GM23338 (cell line): ENCODE results near the gene RBM7. TPM values are rescaled to one million over a fixed set of nuclear protein-coding genes. Genes with fewer than 3 reads are reported as not detected.

Source experiments
- ATAC-seq: fragments of 200-7000 bp; cut with Tn5 transposase; 3 replicates; pipeline ENCODE4 v1.9.1; 2020
- DNase-seq: peaks from one replicate; pipeline ENCODE4 v3.0.0-alpha.2; 2015; ENCODE audit warnings: low spot score
- H2AFZ ChIP-seq: fragments of 200-600 bp; sonication (generic); 2 replicates; pipeline ENCODE4 v1.8.0; 2016; ENCODE audit warnings: antibody characterized with exemption, mild to moderate bottlenecking, moderate library complexity
- H3F3A ChIP-seq: fragments of 200-600 bp; sonication (generic); replicated peaks from 2 replicates; pipeline ENCODE4 v1.8.0; 2017; ENCODE audit warnings: antibody characterized with exemption, mixed run types, low read depth
- H3K27ac ChIP-seq: fragments of 200-600 bp; sonication (generic); 2 replicates; pipeline ENCODE4 v1.6.1; 2016; ENCODE audit warnings: low read depth
- H3K27me3 ChIP-seq: fragments of 200-600 bp; sonication (generic); 2 replicates; pipeline ENCODE4 v1.8.0; 2016; ENCODE audit warnings: mild to moderate bottlenecking, mixed run types, moderate library complexity; ENCODE audit not compliant: insufficient read depth
- H3K36me3 ChIP-seq: fragments of 200-600 bp; sonication (generic); 2 replicates; pipeline ENCODE4 v1.8.0; 2016; ENCODE audit warnings: mild to moderate bottlenecking; ENCODE audit not compliant: insufficient read depth
- H3K4me1 ChIP-seq: fragments of 200-600 bp; sonication (generic); 2 replicates; pipeline ENCODE4 v1.8.0; 2016; ENCODE audit warnings: mild to moderate bottlenecking, moderate library complexity; ENCODE audit not compliant: insufficient read depth
- H3K4me2 ChIP-seq: fragments of 200-600 bp; sonication (generic); 2 replicates; pipeline ENCODE4 v1.7.1; 2017; ENCODE audit warnings: mixed run types
- H3K4me3 ChIP-seq: fragments of 200-600 bp; sonication (generic); 2 replicates; pipeline ENCODE4 v1.6.1; 2016; ENCODE audit warnings: mixed run types
- H3K79me2 ChIP-seq: fragments of 200-600 bp; sonication (generic); replicated peaks from 2 replicates; pipeline ENCODE4 v1.8.0; 2017; ENCODE audit warnings: mild to moderate bottlenecking; ENCODE audit not compliant: insufficient read depth
- H3K9me2 ChIP-seq: fragments of 200-600 bp; sonication (generic); 2 replicates; pipeline ENCODE4 v1.8.0; 2017; ENCODE audit not compliant: insufficient read depth
- H4K20me1 ChIP-seq: fragments of 200-600 bp; sonication (generic); replicated peaks from 2 replicates; pipeline ENCODE4 v1.8.0; 2017; ENCODE audit warnings: mild to moderate bottlenecking; ENCODE audit not compliant: insufficient read depth
- H3K27ac Mint-ChIP-seq: 2 replicates; pipeline ENCODE4 v1.8.0; 2020; ENCODE audit warnings: inconsistent platforms, mild to moderate bottlenecking, moderate library complexity, mixed read lengths
- H3K27me3 Mint-ChIP-seq: 3 replicates; pipeline ENCODE4 v1.8.0; 2022; ENCODE audit warnings: low read depth, mild to moderate bottlenecking, moderate library complexity, mixed read lengths, inconsistent platforms; ENCODE audit not compliant: insufficient read depth, poor library complexity
- H3K36me3 Mint-ChIP-seq: 3 replicates; pipeline ENCODE4 v1.8.0; 2021; ENCODE audit warnings: low read depth, mild to moderate bottlenecking, inconsistent platforms, moderate library complexity, mixed read lengths
- H3K4me1 Mint-ChIP-seq: 3 replicates; pipeline ENCODE4 v1.8.0; 2020; ENCODE audit warnings: mild to moderate bottlenecking, inconsistent platforms, mixed read lengths
- H3K4me3 Mint-ChIP-seq: 3 replicates; pipeline ENCODE4 v1.8.0; 2021; ENCODE audit warnings: moderate library complexity, mild to moderate bottlenecking, inconsistent platforms, mixed read lengths
- H3K9me3 Mint-ChIP-seq: 3 replicates; pipeline ENCODE4 v1.8.0; 2020; ENCODE audit warnings: moderate library complexity, mild to moderate bottlenecking, inconsistent platforms, mixed read lengths
- EZH2 ChIP-seq: fragments of 200-600 bp; sonication (generic); IDR thresholded peaks from one replicate; pipeline ENCODE4 v1.8.0; 2017; ENCODE audit warnings: antibody characterized with exemption, mild to moderate bottlenecking, low read depth; ENCODE audit not compliant: unreplicated experiment
- REST ChIP-seq: IDR thresholded peaks from one replicate; pipeline ENCODE4 v1.6.1; 2018; ENCODE audit warnings: antibody characterized with exemption; ENCODE audit not compliant: unreplicated experiment
- polyA plus RNA-seq: library from polyadenylated mRNA; unstranded; fragments of >200 nt; fragmentation: Nextera tagmentation; extraction: Ambion mirVana; gene quantifications from 2 replicates; pipeline ENCODE4 v1.2.1, GENCODE V29; 2016
- total RNA-seq: library from RNA; depleted of rRNA; stranded (reverse); fragments of >200 nt; shearing (Covaris generic); gene quantifications from 2 replicates; pipeline ENCODE4 v1.2.3, GENCODE V29; 2014
- TF ChIP-seq, protein P1 (sequence below): IDR thresholded peaks from 2 replicates; pipeline ENCODE4 v1.6.1; 2016; ENCODE audit warnings: antibody characterized with exemption
- TF ChIP-seq, protein P2 (sequence below), 2 experiments: fragments of 200-600 bp in 1 of 2; sonication (generic) in 1 of 2; conservative IDR thresholded peaks; 2 replicates each; pipeline versions ENCODE4 v1.5.1 to v1.6.1; 2016 to 2017; ENCODE audit warnings: antibody characterized with exemption in 2 of 2, low read depth in 2 of 2, mild to moderate bottlenecking in 2 of 2, moderate library complexity in 1 of 2

RBM7 gene
- total and polyA plus RNA-seq, 2 experiments from 2014 or later: 31.5 to 57.2 TPM

DNA sequence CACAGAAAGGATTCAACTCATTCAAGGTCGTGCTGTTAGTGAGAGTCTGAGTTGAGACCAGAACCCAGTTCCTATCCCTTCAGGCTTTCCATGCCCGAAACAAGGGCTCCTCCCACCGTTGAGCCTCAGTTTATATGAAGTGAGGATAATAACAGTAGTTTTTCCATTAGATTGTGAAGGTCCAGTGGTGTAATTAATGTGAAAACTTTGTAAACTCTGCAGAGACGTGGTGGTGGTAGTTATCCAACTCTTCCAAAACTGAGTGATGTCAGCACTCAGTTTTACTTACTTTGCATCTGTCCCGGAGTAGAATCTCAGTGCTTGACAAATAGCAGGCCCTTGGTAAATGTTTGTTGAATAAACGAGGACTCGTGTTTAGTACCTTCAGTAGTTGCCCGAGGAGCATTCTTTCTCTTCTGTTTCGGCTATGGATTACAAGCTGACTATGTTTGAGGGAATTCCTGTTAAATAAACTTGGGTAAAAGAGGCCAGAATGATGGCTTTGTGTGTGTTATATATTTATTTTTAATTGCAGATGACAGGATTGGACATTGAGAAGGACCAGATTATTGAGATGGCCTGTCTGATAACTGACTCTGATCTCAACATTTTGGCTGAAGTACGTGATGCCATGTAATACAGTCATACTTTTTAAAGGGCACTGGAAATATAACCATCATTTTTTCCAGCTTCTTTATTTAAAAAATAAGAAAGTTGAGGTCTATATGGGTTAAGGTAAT lies 39.8 kb downstream of the RBM7 start:
- Mint-ChIP-seq H3K4me3 (peak overlapping the region; percentile 99), H3K27ac (peak overlapping the region; percentile 97), H3K9me3 (no peaks in the 10 kb centered on the region; the same call in 2 of the 3 replicates), H3K27me3 (no peaks in the 10 kb centered on the region), H3K36me3 (peaks cover 35% of the 10 kb centered on the region), H3K4me1 (peaks cover 48% of the 10 kb centered on the region)
- Histone ChIP-seq H3F3A (peaks cover 5% of the 10 kb centered on the region; the same call in 1 of the 2 replicates), H3K27ac (0 out of 2 replicates have a peak overlapping the region, but pooled peaks have one; percentile 61), H3K4me2 (peak overlapping the region; percentile 87), H3K4me3 (peak overlapping the region; percentile 72), H3K36me3 (no peaks in the 10 kb centered on the region; the same call in 1 of the 2 replicates), H3K27me3 (no peaks in the 10 kb centered on the region), H3K9me2 (no peaks in the 10 kb centered on the region), H4K20me1 (peaks cover 14% of the 10 kb centered on the region), H2AFZ (no peak overlapping the region), H3K4me1 (peaks cover 27% of the 10 kb centered on the region), H3K79me2 (peaks cover 60% of the 10 kb centered on the region)
- TF ChIP-seq, protein P1, sequence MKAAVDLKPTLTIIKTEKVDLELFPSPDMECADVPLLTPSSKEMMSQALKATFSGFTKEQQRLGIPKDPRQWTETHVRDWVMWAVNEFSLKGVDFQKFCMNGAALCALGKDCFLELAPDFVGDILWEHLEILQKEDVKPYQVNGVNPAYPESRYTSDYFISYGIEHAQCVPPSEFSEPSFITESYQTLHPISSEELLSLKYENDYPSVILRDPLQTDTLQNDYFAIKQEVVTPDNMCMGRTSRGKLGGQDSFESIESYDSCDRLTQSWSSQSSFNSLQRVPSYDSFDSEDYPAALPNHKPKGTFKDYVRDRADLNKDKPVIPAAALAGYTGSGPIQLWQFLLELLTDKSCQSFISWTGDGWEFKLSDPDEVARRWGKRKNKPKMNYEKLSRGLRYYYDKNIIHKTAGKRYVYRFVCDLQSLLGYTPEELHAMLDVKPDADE: no peak
- no peak for TF ChIP-seq EZH2
- no peak for TF ChIP-seq REST
- TF ChIP-seq, protein P2, sequence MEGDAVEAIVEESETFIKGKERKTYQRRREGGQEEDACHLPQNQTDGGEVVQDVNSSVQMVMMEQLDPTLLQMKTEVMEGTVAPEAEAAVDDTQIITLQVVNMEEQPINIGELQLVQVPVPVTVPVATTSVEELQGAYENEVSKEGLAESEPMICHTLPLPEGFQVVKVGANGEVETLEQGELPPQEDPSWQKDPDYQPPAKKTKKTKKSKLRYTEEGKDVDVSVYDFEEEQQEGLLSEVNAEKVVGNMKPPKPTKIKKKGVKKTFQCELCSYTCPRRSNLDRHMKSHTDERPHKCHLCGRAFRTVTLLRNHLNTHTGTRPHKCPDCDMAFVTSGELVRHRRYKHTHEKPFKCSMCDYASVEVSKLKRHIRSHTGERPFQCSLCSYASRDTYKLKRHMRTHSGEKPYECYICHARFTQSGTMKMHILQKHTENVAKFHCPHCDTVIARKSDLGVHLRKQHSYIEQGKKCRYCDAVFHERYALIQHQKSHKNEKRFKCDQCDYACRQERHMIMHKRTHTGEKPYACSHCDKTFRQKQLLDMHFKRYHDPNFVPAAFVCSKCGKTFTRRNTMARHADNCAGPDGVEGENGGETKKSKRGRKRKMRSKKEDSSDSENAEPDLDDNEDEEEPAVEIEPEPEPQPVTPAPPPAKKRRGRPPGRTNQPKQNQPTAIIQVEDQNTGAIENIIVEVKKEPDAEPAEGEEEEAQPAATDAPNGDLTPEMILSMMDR (conservative IDR thresholded peaks at IDR 0.05; ENCODE audit: low read depth in 2 of 2): 0 out of 4 replicates have a peak, but pooled peaks of 1 of the 2 experiments have one; percentile 15
- DNase-seq (peak; percentile 22), ATAC-seq (no peak)

DNA sequence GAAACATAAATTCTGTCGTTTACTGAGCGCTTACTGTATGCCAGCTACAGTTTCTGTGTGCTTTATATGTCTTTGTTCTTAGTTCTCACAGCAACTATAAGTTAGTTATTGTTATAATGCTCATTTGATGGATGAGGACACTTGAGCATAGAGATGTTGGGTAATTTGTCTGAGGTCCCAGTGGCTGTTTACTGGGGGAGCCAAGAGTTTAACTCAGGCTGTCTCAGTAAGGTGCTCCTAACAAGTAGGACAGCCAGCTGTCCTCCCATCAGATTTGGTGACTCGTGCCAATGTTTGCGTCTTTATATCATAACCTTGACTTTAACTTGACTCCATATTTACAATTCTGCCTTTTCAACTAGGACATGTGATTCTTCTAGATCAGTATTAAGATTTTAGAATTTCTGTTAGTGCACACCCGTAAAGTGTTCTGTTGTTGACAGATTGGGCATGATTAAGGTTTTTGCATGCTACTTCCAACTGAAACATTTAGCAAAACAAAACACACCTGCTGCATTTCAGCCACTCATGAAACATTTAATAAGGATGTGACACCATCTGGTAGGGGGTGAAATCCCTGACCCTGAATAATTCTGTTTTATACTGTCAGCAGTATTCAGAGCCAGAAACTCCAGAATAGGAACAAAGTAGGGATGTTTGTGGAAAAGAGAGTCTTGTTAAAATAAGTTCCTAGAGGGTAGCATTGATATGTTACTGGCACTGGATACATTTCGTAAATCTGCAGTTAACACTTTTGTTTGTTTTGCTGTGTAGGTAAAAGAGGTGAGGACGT lies 40.7 kb downstream of the RBM7 start:
- H3K4me3 ChIP-seq: peak overlapping the region; percentile 72
- H3K27me3 ChIP-seq: no peaks in the 10 kb centered on the region
- Mint-ChIP-seq H3K27ac (peak overlapping the region; percentile 74), H3K4me3 (peak overlapping the region; percentile 67), H3K36me3 (peaks cover 42% of the 10 kb centered on the region), H3K9me3 (no peaks in the 10 kb centered on the region; the same call in 2 of the 3 replicates), H3K4me1 (peaks cover 47% of the 10 kb centered on the region), H3K27me3 (no peaks in the 10 kb centered on the region)
- ATAC-seq (no peak), DNase-seq (no peak)
- H3K36me3 ChIP-seq: peaks cover 4% of the 10 kb centered on the region; the same call in 1 of the 2 replicates
- peaks cover 5% of the 10 kb centered on the region; the same call in 1 of the 2 replicates for H3F3A ChIP-seq
- peaks cover 18% of the 10 kb centered on the region for H4K20me1 ChIP-seq
- no peak overlapping the region for H2AFZ ChIP-seq
- peak overlapping the region; percentile 87 for H3K4me2 ChIP-seq
- H3K27ac ChIP-seq: no peak overlapping the region
- H3K79me2 ChIP-seq: peaks cover 69% of the 10 kb centered on the region
- peaks cover 32% of the 10 kb centered on the region for H3K4me1 ChIP-seq
- no peaks in the 10 kb centered on the region for H3K9me2 ChIP-seq
- TF ChIP-seq, protein P1: no peak
